ENCODE results near the gene RNH1. TPM values are rescaled to one million over a fixed set of nuclear protein-coding genes. Genes with fewer than 3 reads are reported as not detected.

Gene RNH1
- total and polyA plus RNA-seq, 2 donors (not counting 1 experiment from before 2014, with no cell fraction given) = 102 to 561 TPM

- Histone ChIP-seq H3K9ac (ENCODE audit: insufficient read depth, low read length) (no peak overlapping the region), H3K4me3 (replicated peaks in 1 of 4; ENCODE audit: control extremely low read depth in 1 of 4, insufficient read depth in 1 of 4, low read depth in 3 of 4, low read length in 4 of 4) (no peak overlapping the region), H3K79me2 (ENCODE audit: control insufficient read depth, insufficient read depth, low read length) (no peaks in the 10 kb centered on the region), H3K27me3 (ENCODE audit: control insufficient read depth, insufficient read depth, low read length) (no peaks in the 10 kb centered on the region), H3K4me1 (ENCODE audit: control insufficient read depth, extremely low read depth, insufficient read depth, low read length) (peaks cover 2% of the 10 kb centered on the region), H3K9me3 (ENCODE audit: control insufficient read depth, insufficient read depth, low read depth, low read length) (no peaks in the 10 kb centered on the region), H3K36me3 (ENCODE audit: control insufficient read depth, insufficient read depth, low read length) (peaks cover 2% of the 10 kb centered on the region), H3K27ac (ENCODE audit: insufficient read depth, low read length) (no peak overlapping the region), H4K20me1 (ENCODE audit: control insufficient read depth, extremely low read depth, insufficient read depth, low read length) (no peaks in the 10 kb centered on the region), H3K4me2 (ENCODE audit: extremely low read depth, insufficient read depth, low read length) (no peak overlapping the region), H2AFZ (ENCODE audit: low read length) (no peak overlapping the region)
- no peak for TF ChIP-seq EZH2 (IDR thresholded peaks at IDR 0.05; ENCODE audit: low read length, missing control alignments)
- no peak for TF ChIP-seq CTCF (conservative IDR thresholded peaks at IDR 0.05 in 1 of 2, IDR thresholded peaks at IDR 0.05 in 1 of 2; ENCODE audit: low read depth in 1 of 2, low read length in 2 of 2)
- no peak for DNase-seq (ENCODE audit: low read depth in 2 of 2)
Observed at GRCh38 chr11:516400-516799, 9.4 kb upstream of the RNH1 start.

GRCh38 chr11:515131-515530 lies 8.1 kb upstream of the RNH1 start:
- Histone ChIP-seq H3K9ac (ENCODE audit: insufficient read depth, low read length) (no peak overlapping the region), H3K4me1 (ENCODE audit: control insufficient read depth, extremely low read depth, insufficient read depth, low read length) (peaks cover 2% of the 10 kb centered on the region), H3K27ac (ENCODE audit: insufficient read depth, low read length) (no peak overlapping the region), H3K4me2 (ENCODE audit: extremely low read depth, insufficient read depth, low read length) (no peak overlapping the region), H3K4me3 (replicated peaks in 1 of 4; ENCODE audit: control extremely low read depth in 1 of 4, insufficient read depth in 1 of 4, low read depth in 3 of 4, low read length in 4 of 4) (no peak overlapping the region), H3K27me3 (ENCODE audit: control insufficient read depth, insufficient read depth, low read length) (no peaks in the 10 kb centered on the region), H3K36me3 (ENCODE audit: control insufficient read depth, insufficient read depth, low read length) (peaks cover 2% of the 10 kb centered on the region), H2AFZ (ENCODE audit: low read length) (no peak overlapping the region), H3K79me2 (ENCODE audit: control insufficient read depth, insufficient read depth, low read length) (no peaks in the 10 kb centered on the region), H4K20me1 (ENCODE audit: control insufficient read depth, extremely low read depth, insufficient read depth, low read length) (no peaks in the 10 kb centered on the region), H3K9me3 (ENCODE audit: control insufficient read depth, insufficient read depth, low read depth, low read length) (no peaks in the 10 kb centered on the region)
- TF ChIP-seq CTCF (conservative IDR thresholded peaks at IDR 0.05 in 1 of 2, IDR thresholded peaks at IDR 0.05 in 1 of 2; ENCODE audit: low read depth in 1 of 2, low read length in 2 of 2) (no peak), EZH2 (IDR thresholded peaks at IDR 0.05; ENCODE audit: low read length, missing control alignments) (no peak)
- DNase-seq (ENCODE audit: low read depth in 2 of 2) = no peak

- H3K27me3 ChIP-seq (ENCODE audit: control insufficient read depth, insufficient read depth, low read length) = no peaks in the 10 kb centered on the region
- DNase-seq (ENCODE audit: low read depth in 2 of 2) = no peak
- peaks cover 2% of the 10 kb centered on the region for H3K4me1 ChIP-seq (ENCODE audit: control insufficient read depth, extremely low read depth, insufficient read depth, low read length)
- H3K79me2 ChIP-seq (ENCODE audit: control insufficient read depth, insufficient read depth, low read length) = no peaks in the 10 kb centered on the region
- H3K36me3 ChIP-seq (ENCODE audit: control insufficient read depth, insufficient read depth, low read length) = peaks cover 2% of the 10 kb centered on the region
- no peak overlapping the region for H3K4me3 ChIP-seq (replicated peaks in 1 of 4; ENCODE audit: control extremely low read depth in 1 of 4, insufficient read depth in 1 of 4, low read depth in 3 of 4, low read length in 4 of 4)
- no peak overlapping the region for H3K4me2 ChIP-seq (ENCODE audit: extremely low read depth, insufficient read depth, low read length)
- no peaks in the 10 kb centered on the region for H4K20me1 ChIP-seq (ENCODE audit: control insufficient read depth, extremely low read depth, insufficient read depth, low read length)
- H3K9me3 ChIP-seq (ENCODE audit: control insufficient read depth, insufficient read depth, low read depth, low read length) = no peaks in the 10 kb centered on the region
- H3K27ac ChIP-seq (ENCODE audit: insufficient read depth, low read length) = no peak overlapping the region
- no peak overlapping the region for H3K9ac ChIP-seq (ENCODE audit: insufficient read depth, low read length)
- no peak overlapping the region for H2AFZ ChIP-seq (ENCODE audit: low read length)
- TF ChIP-seq EZH2 (IDR thresholded peaks at IDR 0.05; ENCODE audit: low read length, missing control alignments) (no peak), CTCF (conservative IDR thresholded peaks at IDR 0.05 in 1 of 2, IDR thresholded peaks at IDR 0.05 in 1 of 2; ENCODE audit: low read depth in 1 of 2, low read length in 2 of 2) (no peak)
Observed at GRCh38 chr11:514606-515005, 7.6 kb upstream of the RNH1 start.
